ENCODE results near the gene AGRP.

AGRP gene

GRCh38 chr16:67445441-67445912 lies 37.9 kb downstream of the AGRP start:
- no peak for DNase-seq (ENCODE audit: low read depth)

- DNase-seq (ENCODE audit: low read depth) = no peak
Measured at GRCh38 chr16:67445126-67445426, 38.3 kb downstream of the AGRP start.

DNA sequence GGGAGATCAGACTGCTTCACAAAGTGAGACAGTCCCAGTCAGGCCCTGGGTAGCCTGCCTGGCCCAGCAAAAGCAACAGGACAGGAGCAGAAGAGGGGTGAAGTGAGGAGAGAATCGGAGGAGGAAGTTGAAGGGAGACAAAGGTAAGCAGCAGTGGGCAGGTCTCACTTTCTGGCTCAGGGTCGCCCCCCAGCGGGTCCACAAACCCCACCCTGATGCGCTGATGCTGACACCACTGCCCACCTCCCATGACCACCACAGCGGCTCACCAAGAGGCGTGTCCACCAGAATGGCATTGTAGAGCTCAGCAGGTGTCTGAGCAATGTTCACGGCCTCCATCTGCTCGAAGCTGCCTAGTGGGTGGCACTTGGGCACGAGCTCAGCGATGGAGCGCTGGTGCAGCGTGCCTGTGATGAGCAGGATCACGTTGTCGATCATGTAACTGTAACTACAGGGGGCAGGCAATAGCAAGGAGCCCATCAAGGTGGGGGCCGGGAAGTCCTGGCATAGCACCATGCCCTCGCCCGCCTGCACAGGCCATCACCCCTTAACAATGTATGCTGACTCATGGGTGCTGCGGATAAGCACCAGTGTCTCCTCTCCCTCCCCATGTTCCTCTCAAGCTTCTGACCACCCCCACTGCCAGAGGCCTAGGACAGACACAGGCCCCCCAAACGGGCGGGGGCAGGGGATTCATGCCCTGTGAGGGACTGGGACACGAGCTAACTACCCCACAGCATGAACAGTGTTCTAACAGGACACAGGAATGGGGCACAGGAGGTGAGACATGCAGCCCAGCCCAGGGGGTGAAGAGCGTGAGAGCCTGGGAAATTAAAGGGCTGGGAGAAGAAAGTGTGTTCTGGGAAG lies 38.9 kb downstream of the AGRP start:
- no peak for DNase-seq (ENCODE audit: low read depth)

DNA sequence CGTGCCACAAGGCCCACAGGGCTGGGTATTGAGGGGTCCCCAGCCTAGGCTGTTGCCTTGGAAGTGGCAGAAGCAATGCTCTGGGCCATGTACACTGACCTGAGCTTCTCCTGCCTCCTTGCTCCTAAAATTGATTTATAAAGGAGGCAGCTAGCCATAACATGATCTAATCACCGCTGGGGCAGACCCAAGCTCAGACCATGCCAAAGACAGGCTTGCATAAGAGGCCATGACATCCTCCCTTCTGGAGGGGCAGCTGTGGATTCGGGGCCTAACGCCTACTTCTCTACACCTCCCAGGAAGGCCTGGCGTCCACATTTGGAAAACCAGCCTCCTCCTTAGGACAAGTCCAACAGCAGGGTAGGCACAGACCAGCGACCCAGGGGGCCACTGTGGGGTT lies 40.1 kb downstream of the AGRP start:
- DNase-seq (ENCODE audit: low read depth) = no peak

GRCh38 chr16:67442581-67443255 lies 40.6 kb downstream of the AGRP start:
- DNase-seq (ENCODE audit: low read depth) = no peak

- no peak for DNase-seq (ENCODE audit: low read depth)
Measured at GRCh38 chr16:67441907-67442306, 41.4 kb downstream of the AGRP start.

DNA sequence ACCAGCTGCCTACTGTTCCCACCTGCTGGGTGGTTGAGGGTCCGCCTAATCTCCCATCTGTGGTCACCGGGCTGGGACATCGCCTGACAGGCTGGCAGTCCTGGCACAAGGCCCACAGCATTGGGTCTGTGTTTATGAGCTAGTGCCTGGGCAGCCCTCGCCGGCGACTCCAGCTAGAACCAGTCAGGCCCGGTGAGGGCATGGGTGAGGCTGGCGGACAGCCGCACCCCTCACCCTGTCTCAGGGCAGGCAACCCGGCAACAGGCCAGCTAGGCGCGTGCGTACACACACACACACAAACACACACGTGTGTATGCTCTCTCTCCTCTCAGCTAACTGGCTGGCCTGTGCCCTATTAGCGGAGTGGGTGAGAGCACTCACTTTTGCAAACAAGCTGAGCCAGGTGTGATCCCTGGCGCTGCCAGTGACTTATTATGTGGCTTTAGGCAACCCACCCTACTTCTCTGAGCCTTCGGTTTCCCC lies 42.0 kb downstream of the AGRP start:
- DNase-seq (ENCODE audit: low read depth) = no peak

DNA sequence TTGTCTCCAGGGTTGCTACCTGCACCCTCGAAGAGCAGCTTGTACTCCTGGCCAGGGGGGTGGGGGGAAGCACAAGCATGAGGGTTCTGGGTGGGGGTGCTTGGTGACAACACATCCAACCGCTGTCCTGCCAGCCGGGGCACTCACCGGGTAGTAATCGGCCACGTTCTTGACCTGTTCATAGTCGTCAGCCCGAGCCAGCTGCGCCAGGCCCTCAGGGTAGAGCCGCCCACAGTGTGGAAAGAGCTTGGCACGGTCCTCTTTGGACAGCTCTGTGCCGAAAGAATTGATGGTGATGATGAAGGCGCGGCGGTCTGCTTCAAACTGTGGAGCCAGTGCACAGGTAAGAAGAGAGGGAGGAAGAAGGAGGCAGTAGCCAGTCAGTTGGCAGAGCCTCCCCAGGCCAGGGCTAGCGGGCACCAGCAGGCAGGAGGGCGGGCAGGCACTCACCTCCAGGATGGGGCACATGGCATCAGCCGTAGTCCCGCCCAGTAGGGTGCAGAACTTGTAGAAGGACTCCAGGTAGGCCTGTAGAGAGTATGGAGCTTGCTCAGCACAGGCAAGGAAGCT lies 44.4 kb downstream of the AGRP start:
- no peak for DNase-seq (ENCODE audit: low read depth)

- no peak for DNase-seq (ENCODE audit: low read depth)
Measured at GRCh38 chr16:67438098-67438791, 45.1 kb downstream of the AGRP start.

DNA sequence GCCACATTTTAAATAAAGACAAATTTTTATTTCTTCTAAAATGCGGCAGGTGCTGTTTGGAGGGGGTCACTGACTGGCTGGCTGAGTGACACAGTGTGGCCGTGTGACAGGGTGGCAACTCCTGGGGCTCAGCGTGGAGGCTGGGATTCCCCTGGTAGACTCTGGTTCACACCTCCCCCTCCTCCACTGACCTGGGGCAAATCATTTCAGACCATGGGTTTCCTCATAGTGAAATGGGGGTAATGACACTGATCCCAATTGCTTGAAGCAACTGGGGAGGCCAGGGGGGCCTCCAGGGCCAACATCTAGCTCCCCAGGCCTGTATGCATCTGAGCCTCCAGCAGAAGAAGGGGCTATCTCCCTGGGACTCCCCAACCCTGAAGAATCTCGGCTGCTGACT lies 45.8 kb downstream of the AGRP start:
- no peak for DNase-seq (ENCODE audit: low read depth)

DNA sequence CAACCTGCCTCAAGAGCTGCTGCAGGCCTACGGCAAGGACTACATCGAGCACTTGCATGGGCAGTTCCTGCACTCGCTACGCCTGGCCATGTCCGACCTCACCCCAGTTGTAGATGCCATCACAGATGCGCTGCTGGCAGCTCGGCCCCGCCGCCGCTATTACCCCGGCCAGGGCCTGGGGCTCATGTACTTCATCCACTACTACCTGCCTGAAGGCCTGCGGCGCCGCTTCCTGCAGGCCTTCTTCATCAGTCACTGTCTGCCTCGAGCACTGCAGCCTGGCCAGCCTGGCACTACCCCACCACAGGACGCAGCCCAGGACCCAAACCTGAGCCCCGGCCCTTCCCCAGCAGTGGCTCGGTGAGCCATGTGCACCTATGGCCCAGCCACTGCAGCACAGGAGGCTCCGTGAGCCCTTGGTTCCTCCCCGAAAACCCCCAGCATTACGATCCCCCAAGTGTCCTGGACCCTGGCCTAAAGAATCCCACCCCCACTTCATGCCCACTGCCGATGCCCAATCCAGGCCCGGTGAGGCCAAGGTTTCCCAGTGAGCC lies 46.6 kb downstream of the AGRP start:
- no peak for DNase-seq (ENCODE audit: low read depth)

DNA sequence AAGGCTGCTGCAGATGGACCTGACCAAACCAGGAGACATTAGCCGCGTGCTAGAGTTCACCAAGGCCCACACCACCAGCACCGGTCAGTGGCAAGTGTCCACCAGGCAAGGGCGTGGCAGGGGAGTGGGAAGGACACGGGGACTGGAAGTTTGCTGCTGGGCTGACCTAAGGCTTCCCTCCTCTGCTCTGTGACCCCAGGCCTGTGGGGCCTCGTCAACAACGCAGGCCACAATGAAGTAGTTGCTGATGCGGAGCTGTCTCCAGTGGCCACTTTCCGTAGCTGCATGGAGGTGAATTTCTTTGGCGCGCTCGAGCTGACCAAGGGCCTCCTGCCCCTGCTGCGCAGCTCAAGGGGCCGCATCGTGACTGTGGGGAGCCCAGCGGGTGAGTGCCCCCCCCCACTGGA lies 47.6 kb downstream of the AGRP start:
- DNase-seq (ENCODE audit: low read depth) = no peak

GRCh38 chr16:67433131-67433719 lies 50.1 kb downstream of the AGRP start:
- no peak for DNase-seq (ENCODE audit: low read depth)
